ENCODE measurements around the gene ZMYND19.

- TF ChIP-seq EP300 (IDR thresholded peaks at IDR 0.05) (no peak), CTCF (IDR thresholded peaks at IDR 0.05) (no peak), POLR2AphosphoS5 (IDR thresholded peaks at IDR 0.05) (no peak), POLR2A (IDR thresholded peaks at IDR 0.05) (no peak)
These were observed 16.4 kb upstream of the ZMYND19 start for GRCh38 chr9:137606734-137607138.
